C4-2B (cell line): ENCODE results near the gene NR1I3.

ENCODE experiments used
- H3K27ac ChIP-seq: fragments of 450-650 bp; 2 replicates; pipeline ENCODE4 v1.5.1; 2017
- ZFX ChIP-seq: fragments of 450-650 bp; IDR thresholded peaks from 2 replicates; pipeline ENCODE4 v1.6.1; 2017
- TF ChIP-seq, protein P1 (sequence below): fragments of 450-650 bp; conservative IDR thresholded peaks from 2 replicates; pipeline ENCODE4 v1.5.1; 2017; ENCODE audit warnings: mild to moderate bottlenecking

Gene NR1I3

DNA sequence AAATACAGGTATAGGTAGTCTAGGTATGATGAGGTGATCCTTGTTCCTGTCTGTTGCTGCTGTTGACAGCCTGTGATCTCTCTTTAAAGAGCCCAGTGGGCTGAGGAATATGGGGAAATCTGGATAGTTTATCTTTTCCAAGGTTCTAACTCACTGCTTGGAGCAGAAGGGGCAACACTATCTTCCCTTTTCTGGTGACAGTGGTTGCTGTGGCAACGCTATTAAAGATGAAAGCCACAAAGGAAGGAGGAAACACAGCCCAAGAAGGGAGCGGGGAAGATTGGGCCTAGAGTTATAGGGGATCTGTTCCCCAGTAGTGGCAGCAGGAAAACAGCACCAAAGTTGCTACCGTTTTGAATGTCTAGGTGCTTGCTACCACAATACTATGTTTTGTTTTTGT lies 29.3 kb upstream of the NR1I3 start:
- TF ChIP-seq ZFX, result no peak
- TF ChIP-seq, protein P1, sequence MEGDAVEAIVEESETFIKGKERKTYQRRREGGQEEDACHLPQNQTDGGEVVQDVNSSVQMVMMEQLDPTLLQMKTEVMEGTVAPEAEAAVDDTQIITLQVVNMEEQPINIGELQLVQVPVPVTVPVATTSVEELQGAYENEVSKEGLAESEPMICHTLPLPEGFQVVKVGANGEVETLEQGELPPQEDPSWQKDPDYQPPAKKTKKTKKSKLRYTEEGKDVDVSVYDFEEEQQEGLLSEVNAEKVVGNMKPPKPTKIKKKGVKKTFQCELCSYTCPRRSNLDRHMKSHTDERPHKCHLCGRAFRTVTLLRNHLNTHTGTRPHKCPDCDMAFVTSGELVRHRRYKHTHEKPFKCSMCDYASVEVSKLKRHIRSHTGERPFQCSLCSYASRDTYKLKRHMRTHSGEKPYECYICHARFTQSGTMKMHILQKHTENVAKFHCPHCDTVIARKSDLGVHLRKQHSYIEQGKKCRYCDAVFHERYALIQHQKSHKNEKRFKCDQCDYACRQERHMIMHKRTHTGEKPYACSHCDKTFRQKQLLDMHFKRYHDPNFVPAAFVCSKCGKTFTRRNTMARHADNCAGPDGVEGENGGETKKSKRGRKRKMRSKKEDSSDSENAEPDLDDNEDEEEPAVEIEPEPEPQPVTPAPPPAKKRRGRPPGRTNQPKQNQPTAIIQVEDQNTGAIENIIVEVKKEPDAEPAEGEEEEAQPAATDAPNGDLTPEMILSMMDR, result no peak
- no peak overlapping the region for H3K27ac ChIP-seq

DNA sequence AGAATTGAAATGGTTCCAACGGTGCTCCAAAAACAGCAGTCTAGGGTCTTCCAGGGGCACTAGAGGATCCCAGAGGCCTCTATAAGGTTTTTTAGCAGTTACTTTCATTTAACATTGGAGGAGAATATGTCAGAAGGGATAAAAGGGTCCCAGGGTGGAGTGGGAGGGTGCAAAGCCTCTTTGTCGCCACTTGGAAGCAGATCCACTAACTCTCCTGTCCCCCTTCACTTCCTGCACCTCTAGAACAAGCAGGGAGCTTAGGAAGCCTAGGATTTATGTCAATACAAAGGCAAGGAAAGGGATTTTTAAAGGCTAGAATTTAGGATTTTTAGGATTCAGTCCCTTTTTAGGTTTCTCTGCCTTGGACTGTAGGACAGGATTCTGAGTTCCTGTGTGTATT lies 28.8 kb upstream of the NR1I3 start:
- no peak overlapping the region for H3K27ac ChIP-seq
- no peak for TF ChIP-seq ZFX
- TF ChIP-seq, protein P1, result no peak

DNA sequence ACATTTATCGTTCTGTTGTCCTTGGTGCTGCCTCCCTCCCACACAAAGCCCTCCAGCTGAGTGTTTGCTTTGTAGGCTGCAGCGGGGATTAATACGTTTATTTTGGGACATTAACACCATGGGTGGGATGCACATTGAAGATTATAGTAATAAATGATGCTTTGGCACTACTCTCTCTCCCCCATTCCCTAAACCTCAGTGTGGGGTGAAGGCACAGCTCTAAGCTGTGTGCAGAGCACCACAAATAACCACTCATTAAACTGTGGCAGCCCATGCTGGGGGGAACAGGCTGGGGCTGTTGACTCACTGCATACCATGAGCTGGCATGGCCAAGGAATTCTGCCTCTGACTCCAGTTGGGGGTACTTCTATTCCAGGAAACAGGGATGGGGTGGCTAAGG lies 28.2 kb upstream of the NR1I3 start:
- H3K27ac ChIP-seq, result no peak overlapping the region
- TF ChIP-seq, protein P1, result no peak
- TF ChIP-seq ZFX, result no peak

DNA sequence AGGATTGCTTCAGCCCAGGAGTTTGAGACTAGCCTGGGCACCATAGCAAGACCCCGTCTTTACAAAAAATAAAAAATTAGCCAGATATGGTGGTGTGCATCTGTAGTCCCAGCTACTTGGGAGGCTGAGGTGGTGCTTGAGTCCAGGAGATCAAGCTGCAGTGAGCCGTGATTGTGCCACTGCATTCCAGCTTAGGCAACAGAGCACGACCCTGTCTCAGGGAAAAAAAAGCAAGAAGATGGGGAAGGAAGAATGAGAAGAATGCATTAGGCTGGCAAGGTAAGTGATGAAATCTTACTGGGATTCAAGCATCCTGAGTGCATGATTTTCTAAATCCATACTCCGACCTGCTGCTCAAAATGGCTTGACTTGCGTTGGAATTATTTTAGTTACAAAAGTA lies 27.3 kb upstream of the NR1I3 start:
- no peak for TF ChIP-seq ZFX
- TF ChIP-seq, protein P1, result no peak

DNA sequence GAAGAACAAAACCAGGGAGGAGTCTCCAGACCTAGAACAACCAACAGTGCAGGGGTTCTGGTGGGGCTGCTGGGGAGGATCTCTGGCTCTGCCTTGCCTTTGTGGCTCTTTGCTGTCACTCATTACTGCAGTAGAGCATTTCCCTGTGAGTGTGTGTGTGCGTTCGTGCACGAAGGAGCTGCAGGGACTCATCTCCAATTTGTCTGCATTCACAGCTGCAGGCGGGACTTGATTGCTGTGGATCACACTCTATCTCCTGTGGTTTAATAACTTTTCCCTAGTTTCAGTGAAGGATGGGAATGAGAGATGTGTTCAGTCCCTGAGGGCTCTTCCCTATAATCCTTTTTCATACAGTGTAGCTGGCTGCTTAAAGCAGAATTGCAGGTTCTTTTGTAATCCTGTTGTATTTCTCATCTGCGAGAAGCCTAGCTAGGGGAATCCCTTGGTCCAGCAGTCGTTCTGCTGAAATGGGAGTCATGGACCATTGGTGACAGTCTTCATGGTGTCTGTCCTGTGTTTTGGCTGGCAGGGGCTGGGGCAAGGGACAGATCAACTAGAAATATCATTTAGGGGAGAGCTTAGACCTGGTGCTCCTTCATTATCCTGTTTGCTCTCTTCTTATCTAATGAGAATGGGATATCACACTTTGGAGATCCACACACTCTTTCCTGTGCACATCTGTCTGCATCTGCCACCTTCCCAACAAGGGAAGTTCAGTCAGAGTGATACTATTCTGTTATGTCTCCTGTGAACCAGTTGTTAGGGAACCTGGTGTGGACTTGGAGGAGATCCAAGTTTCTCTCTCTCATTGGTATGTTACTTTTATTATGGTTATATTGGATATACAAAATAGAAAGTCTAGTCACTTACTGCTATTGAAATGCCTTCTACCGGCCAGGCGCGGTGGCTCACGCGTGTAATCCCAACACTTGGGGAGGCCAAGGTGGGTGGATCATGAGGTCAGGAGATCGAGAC lies 23.5 kb upstream of the NR1I3 start:
- TF ChIP-seq, protein P1, result no peak
- no peak for TF ChIP-seq ZFX
- no peak overlapping the region for H3K27ac ChIP-seq

More for the DNA sequence above, 27.3 kb upstream of the NR1I3 start:
- no peak overlapping the region for H3K27ac ChIP-seq

DNA sequence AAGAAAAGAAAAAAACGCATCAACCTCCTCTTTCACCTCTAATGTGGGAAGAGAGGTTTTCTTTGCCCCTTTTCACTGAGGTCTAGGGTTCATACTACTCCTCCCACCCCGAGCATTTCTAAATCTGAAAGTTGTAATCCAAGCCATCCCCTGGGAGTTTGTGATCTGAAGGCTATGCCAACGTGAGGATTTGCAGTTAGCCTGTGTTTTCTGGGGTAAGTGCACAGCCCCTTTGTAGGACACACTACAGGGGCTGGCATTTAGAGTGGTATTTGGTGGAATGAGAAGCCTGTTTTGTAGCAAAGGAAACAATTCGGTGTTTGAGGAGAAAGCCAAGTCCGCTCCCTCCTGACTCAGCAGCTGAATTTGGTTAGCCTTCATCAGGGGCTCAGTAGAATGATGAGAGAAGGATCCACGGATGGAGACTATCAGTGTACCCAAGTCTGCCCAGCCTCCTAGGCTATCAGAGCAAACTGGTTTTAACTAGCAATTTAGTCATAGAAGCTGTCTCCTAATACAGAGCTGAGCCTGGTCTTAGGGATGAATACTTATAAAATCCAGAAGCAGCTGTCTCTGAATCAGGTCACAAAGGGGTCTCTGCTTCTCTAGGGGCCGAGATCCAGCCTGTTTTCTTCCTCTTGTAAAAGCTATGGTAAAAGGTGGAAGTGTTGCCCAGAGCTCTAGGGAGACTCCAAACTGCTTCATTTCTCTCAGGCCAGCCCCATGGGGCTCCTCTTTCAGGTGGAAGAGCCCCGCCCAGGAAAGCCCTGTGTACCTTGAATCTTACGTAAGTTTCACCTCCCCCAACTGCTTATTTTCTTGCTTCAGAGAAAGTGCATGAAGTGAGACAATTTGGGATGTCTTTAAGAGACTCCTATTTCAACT lies 22.6 kb upstream of the NR1I3 start:
- no peak overlapping the region for H3K27ac ChIP-seq
- TF ChIP-seq, protein P1, result no peak
- TF ChIP-seq ZFX, result no peak
